ENCODE measurements around the gene NEMP1. TPM values are rescaled to one million over a fixed set of nuclear protein-coding genes. Genes with fewer than 3 reads are reported as not detected.

The NEMP1 gene
- total RNA-seq, 1 donor = 6.5 TPM

DNA sequence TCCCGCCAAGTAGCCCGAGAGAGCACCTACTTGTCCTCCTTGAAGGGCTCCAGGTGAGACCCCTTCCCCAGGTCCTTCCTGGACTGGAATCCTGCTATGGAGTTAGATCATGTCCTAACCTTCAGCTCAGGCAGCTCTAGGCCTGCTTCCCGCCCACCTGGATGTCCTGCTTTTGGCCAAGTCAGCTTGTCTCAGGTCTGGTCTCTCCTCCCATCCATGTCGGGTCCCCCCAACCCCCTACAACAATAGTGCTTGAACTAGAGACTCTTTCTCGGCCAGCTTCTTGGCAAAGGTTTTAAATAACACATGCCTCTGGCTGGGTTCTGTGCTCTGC lies 13.9 kb upstream of the NEMP1 start:
- peak overlapping the region; percentile 1 for H3K27ac ChIP-seq (ENCODE audit: low read depth, low read length)
- peak; percentile 38 for DNase-seq (ENCODE audit: insufficient read length, low spot score, missing footprints)
- H2AFZ ChIP-seq (ENCODE audit: low read length) = no peak overlapping the region
- no peaks in the 10 kb centered on the region for H3K9me3 ChIP-seq (ENCODE audit: low read depth, low read length)
- peaks cover 42% of the 10 kb centered on the region for H3K79me2 ChIP-seq (ENCODE audit: insufficient read depth, low read length)
- peaks cover 54% of the 10 kb centered on the region for H3K4me1 ChIP-seq (ENCODE audit: insufficient read depth, low read length)
- H3K36me3 ChIP-seq (ENCODE audit: insufficient read depth, low read length) = peaks cover 60% of the 10 kb centered on the region
- H3K4me2 ChIP-seq (ENCODE audit: insufficient read depth, low read length) = peak overlapping the region; percentile 99
- H4K20me1 ChIP-seq (ENCODE audit: insufficient read depth, low read length) = peaks cover 46% of the 10 kb centered on the region
- TF ChIP-seq, protein P1, sequence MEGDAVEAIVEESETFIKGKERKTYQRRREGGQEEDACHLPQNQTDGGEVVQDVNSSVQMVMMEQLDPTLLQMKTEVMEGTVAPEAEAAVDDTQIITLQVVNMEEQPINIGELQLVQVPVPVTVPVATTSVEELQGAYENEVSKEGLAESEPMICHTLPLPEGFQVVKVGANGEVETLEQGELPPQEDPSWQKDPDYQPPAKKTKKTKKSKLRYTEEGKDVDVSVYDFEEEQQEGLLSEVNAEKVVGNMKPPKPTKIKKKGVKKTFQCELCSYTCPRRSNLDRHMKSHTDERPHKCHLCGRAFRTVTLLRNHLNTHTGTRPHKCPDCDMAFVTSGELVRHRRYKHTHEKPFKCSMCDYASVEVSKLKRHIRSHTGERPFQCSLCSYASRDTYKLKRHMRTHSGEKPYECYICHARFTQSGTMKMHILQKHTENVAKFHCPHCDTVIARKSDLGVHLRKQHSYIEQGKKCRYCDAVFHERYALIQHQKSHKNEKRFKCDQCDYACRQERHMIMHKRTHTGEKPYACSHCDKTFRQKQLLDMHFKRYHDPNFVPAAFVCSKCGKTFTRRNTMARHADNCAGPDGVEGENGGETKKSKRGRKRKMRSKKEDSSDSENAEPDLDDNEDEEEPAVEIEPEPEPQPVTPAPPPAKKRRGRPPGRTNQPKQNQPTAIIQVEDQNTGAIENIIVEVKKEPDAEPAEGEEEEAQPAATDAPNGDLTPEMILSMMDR (IDR thresholded peaks at IDR 0.05; ENCODE audit: extremely low read depth, low read depth, low read length) = no peak
- H3K27me3 ChIP-seq (ENCODE audit: insufficient read depth, low read length) = no peaks in the 10 kb centered on the region
- no peak overlapping the region for H3K4me3 ChIP-seq (ENCODE audit: insufficient read depth, low read length)

DNA sequence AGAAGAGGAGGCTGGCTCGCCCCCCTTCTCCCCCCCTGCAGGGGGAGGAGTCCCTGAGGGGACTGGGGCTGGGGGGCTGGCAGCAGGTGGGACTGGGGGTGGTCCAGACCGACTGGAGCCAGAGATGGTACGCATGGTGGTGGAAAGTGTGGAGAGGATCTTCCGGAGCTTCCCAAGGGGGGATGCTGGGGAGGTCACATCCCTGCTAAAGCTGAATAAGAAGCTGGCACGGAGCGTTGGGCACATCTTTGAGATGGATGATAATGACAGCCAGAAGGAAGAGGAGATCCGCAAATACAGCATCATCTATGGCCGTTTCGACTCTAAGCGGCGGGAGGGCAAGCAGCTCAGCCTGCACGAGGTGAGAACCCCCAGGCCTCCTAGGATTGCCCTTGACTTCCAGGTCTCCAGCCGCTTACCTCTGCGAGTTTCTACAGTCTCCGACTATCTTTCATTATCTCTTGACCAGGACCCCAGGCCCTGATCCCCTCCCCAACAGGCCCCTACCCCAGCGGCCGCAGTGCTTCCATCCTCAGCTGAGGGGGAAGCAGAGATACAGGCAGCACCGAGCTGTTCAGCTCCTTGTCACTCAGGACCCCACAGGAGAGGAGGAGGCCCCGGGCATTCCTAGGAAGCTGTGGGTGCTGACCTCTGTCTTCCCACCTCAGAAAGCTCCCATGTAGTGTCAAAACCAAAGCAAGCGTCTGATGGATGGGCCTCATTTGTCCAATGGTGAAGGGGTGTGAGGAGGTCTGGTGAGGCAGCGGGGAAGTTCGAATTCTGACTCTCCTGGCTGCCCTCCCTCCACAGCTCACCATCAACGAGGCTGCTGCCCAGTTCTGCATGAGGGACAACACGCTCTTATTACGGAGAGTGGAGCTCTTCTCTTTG lies 13.3 kb upstream of the NEMP1 start:
- Histone ChIP-seq H3K9me3 (ENCODE audit: low read depth, low read length) (no peaks in the 10 kb centered on the region), H3K36me3 (ENCODE audit: insufficient read depth, low read length) (peaks cover 54% of the 10 kb centered on the region), H3K4me3 (ENCODE audit: insufficient read depth, low read length) (peak overlapping the region; percentile 97), H3K27me3 (ENCODE audit: insufficient read depth, low read length) (no peaks in the 10 kb centered on the region), H3K4me2 (ENCODE audit: insufficient read depth, low read length) (peak overlapping the region; percentile 99), H3K27ac (ENCODE audit: low read depth, low read length) (peak overlapping the region; percentile 1), H3K79me2 (ENCODE audit: insufficient read depth, low read length) (peaks cover 42% of the 10 kb centered on the region), H2AFZ (ENCODE audit: low read length) (no peak overlapping the region), H3K4me1 (ENCODE audit: insufficient read depth, low read length) (peaks cover 49% of the 10 kb centered on the region), H4K20me1 (ENCODE audit: insufficient read depth, low read length) (peaks cover 44% of the 10 kb centered on the region)
- TF ChIP-seq, protein P1 (IDR thresholded peaks at IDR 0.05; ENCODE audit: extremely low read depth, low read depth, low read length) = no peak
- peak; percentile 91 for DNase-seq (ENCODE audit: insufficient read length, low spot score, missing footprints)

DNA sequence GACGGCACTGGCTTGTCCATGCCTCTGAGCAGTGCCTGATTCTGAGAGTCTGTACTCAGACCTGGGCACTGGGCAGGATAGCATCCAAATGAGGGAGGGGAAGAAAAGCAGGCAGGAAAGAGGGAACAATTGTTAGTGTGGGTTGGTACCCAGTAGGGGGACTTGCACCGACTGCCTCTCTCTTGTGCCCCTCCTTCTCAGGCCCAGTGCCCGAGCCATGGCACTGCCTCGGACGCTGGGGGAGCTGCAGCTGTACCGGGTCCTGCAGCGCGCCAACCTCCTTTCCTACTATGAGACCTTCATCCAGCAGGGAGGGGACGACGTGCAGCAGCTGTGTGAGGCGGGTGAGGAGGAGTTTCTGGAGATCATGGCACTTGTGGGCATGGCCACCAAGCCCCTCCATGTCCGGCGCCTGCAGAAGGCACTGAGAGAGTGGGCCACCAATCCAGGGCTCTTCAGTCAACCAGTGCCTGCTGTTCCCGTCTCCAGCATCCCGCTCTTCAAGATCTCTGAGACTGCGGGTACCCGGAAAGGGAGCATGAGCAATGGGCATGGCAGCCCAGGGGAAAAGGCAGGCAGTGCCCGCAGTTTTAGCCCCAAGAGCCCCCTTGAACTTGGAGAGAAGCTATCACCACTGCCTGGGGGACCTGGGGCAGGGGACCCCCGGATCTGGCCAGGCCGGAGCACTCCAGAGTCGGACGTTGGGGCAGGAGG lies 12.5 kb upstream of the NEMP1 start:
- Histone ChIP-seq H3K4me3 (ENCODE audit: insufficient read depth, low read length) (peak overlapping the region; percentile 97), H3K36me3 (ENCODE audit: insufficient read depth, low read length) (peaks cover 47% of the 10 kb centered on the region), H3K4me2 (ENCODE audit: insufficient read depth, low read length) (peak overlapping the region; percentile 99), H3K27ac (ENCODE audit: low read depth, low read length) (peak overlapping the region; percentile 63), H3K9me3 (ENCODE audit: low read depth, low read length) (no peaks in the 10 kb centered on the region), H2AFZ (ENCODE audit: low read length) (no peak overlapping the region), H3K4me1 (ENCODE audit: insufficient read depth, low read length) (peaks cover 57% of the 10 kb centered on the region), H3K79me2 (ENCODE audit: insufficient read depth, low read length) (peaks cover 42% of the 10 kb centered on the region), H4K20me1 (ENCODE audit: insufficient read depth, low read length) (peaks cover 44% of the 10 kb centered on the region), H3K27me3 (ENCODE audit: insufficient read depth, low read length) (no peaks in the 10 kb centered on the region)
- DNase-seq (ENCODE audit: insufficient read length, low spot score, missing footprints) = peak; percentile 93
- TF ChIP-seq, protein P1 (IDR thresholded peaks at IDR 0.05; ENCODE audit: extremely low read depth, low read depth, low read length) = no peak

DNA sequence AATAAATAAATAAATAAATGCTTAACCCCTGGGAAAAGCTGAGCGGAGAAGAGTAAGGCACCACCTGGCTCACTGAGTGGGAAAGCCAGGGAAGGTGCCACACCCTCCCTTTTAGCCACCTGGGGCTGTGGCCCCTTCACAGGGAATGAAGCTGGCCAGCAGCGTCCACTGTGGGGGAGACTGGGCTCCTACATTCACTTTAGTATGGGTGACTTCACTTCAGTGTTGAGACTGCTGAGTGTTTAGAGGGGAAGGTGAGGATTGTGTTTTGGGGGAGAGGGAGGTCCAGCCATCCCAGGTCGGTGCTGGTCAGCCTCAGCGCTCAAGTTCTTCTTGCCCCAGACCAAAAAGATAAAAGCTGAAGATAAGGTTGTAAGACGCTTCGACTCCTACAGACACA lies 11.9 kb upstream of the NEMP1 start:
- H3K4me1 ChIP-seq (ENCODE audit: insufficient read depth, low read length) = peaks cover 63% of the 10 kb centered on the region
- H3K27ac ChIP-seq (ENCODE audit: low read depth, low read length) = peak overlapping the region; percentile 63
- peak overlapping the region; percentile 97 for H3K4me3 ChIP-seq (ENCODE audit: insufficient read depth, low read length)
- peaks cover 42% of the 10 kb centered on the region for H3K79me2 ChIP-seq (ENCODE audit: insufficient read depth, low read length)
- H3K4me2 ChIP-seq (ENCODE audit: insufficient read depth, low read length) = peak overlapping the region; percentile 99
- peak; percentile 58 for DNase-seq (ENCODE audit: insufficient read length, low spot score, missing footprints)
- peaks cover 44% of the 10 kb centered on the region for H4K20me1 ChIP-seq (ENCODE audit: insufficient read depth, low read length)
- H3K9me3 ChIP-seq (ENCODE audit: low read depth, low read length) = no peaks in the 10 kb centered on the region
- TF ChIP-seq, protein P1 (IDR thresholded peaks at IDR 0.05; ENCODE audit: extremely low read depth, low read depth, low read length) = no peak
- peaks cover 42% of the 10 kb centered on the region for H3K36me3 ChIP-seq (ENCODE audit: insufficient read depth, low read length)
- H2AFZ ChIP-seq (ENCODE audit: low read length) = no peak overlapping the region
- no peaks in the 10 kb centered on the region for H3K27me3 ChIP-seq (ENCODE audit: insufficient read depth, low read length)
